ENCODE results near the gene MED31. TPM values are rescaled to one million over a fixed set of nuclear protein-coding genes. Genes with fewer than 3 reads are reported as not detected.

MED31 gene
- total and polyA plus RNA-seq, 10 donors = 6.0 to 28.9 (median 16.8) TPM

DNA sequence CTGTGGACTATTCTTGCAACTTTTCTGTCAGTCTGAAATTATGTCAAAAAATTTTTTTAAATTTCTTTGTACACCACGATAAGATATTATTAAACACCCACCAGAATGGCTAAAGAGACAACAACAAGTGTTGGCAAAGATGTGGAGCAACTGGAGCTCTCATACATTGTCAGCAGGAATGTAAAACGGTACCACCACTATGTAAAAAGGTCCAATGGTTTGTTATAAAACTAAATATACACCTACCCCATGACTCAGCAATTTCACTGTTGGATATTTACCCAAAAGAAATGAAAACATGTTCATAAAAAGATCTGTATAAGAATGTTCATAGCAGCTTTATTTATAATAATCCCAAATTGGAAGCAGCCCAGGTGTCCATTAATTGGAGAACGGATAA lies 18.1 kb downstream of the MED31 start:
- no peak for DNase-seq
- Histone ChIP-seq H3K27ac (no peak overlapping the region), H3K27me3 (replicated peaks in 1 of 7) (no peaks in the 10 kb centered on the region), H3K4me3 (no peak overlapping the region), H3K9me3 (no peaks in the 10 kb centered on the region), H3K36me3 (peaks cover 0 to 69% (median 23%) of the 10 kb centered on the region in 6 donors), H3K4me1 (peaks cover 0 to 16% (median 3%) of the 10 kb centered on the region in 6 donors)
- intact Hi-C loops (cut with DNase I; ENCODE audit: low total_unique reads) = no loop called here
- 95 to 97% (median 96%) methylated on average over 3 of the region's 3 CpGs for WGBS, 5 donors
- TF ChIP-seq POLR2AphosphoS5 (IDR thresholded peaks at IDR 0.05) = no peak
- no peak for TF ChIP-seq POLR2A (IDR thresholded peaks at IDR 0.05)
- TF ChIP-seq, protein P1, sequence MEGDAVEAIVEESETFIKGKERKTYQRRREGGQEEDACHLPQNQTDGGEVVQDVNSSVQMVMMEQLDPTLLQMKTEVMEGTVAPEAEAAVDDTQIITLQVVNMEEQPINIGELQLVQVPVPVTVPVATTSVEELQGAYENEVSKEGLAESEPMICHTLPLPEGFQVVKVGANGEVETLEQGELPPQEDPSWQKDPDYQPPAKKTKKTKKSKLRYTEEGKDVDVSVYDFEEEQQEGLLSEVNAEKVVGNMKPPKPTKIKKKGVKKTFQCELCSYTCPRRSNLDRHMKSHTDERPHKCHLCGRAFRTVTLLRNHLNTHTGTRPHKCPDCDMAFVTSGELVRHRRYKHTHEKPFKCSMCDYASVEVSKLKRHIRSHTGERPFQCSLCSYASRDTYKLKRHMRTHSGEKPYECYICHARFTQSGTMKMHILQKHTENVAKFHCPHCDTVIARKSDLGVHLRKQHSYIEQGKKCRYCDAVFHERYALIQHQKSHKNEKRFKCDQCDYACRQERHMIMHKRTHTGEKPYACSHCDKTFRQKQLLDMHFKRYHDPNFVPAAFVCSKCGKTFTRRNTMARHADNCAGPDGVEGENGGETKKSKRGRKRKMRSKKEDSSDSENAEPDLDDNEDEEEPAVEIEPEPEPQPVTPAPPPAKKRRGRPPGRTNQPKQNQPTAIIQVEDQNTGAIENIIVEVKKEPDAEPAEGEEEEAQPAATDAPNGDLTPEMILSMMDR (IDR thresholded peaks at IDR 0.05 in 8 of 11, conservative IDR thresholded peaks at IDR 0.05 in 3 of 11) = no peak

DNA sequence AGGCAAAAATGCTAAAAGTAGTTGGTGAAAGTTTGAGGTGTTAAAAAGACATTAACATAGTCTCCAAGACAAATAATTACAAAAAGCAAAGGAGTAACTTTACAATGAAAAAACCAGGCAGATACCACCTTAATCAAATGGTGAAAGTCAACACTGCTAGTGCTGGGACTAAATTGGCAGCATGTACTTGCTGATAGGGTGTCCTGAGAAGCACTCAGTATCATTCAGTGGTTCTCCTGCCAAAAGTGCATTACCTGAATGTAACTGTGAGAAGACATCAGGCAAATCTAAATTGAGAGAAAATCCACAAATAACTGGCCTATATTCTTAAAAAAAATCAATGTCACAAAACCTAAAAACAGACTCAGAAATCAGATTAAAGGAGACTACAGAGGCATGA lies 18.9 kb downstream of the MED31 start:
- Histone ChIP-seq H3K4me3 (no peak overlapping the region), H3K27ac (no peak overlapping the region), H3K27me3 (replicated peaks in 1 of 7) (no peaks in the 10 kb centered on the region), H3K9me3 (no peaks in the 10 kb centered on the region), H3K4me1 (peaks cover 0 to 9% (median 0%) of the 10 kb centered on the region in 6 donors), H3K36me3 (peaks cover 0 to 76% (median 29%) of the 10 kb centered on the region in 6 donors)
- TF ChIP-seq, protein P1 (IDR thresholded peaks at IDR 0.05 in 8 of 11, conservative IDR thresholded peaks at IDR 0.05 in 3 of 11) = no peak
- TF ChIP-seq POLR2A (IDR thresholded peaks at IDR 0.05) = no peak
- no peak for TF ChIP-seq POLR2AphosphoS5 (IDR thresholded peaks at IDR 0.05)
- DNase-seq = no peak
- intact Hi-C loops (cut with DNase I; ENCODE audit: low total_unique reads) = no loop called here

DNA sequence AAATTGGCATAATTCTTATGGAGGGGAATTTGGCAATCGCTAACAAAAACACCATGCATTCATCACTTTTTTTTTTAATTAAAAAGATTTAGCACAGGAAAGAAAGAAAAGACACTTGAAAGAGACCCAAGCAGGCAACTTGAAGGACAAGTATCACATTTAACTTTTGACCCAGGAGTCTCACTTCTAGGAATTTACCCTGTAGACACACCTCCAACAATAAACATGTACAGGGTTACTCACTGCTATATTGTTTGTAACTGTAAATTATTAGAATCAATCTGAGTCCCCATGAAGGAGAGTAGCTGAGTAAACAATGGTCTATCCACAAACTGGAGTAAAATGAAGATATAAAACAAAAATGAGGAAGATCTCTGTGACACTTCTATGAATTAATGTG lies 21.0 kb downstream of the MED31 start:
- no peak overlapping the region for H3K27ac ChIP-seq
- no peaks in the 10 kb centered on the region for H3K27me3 ChIP-seq (replicated peaks in 1 of 7)
- TF ChIP-seq, protein P1 (IDR thresholded peaks at IDR 0.05 in 8 of 11, conservative IDR thresholded peaks at IDR 0.05 in 3 of 11) = no peak
- TF ChIP-seq POLR2AphosphoS5 (IDR thresholded peaks at IDR 0.05) = no peak
- no peak for TF ChIP-seq POLR2A (IDR thresholded peaks at IDR 0.05)
- no peak for DNase-seq
- no peak overlapping the region for H3K4me3 ChIP-seq
- no peaks in the 10 kb centered on the region for H3K9me3 ChIP-seq
- peaks cover 0 to 98% (median 40%) of the 10 kb centered on the region in 6 donors for H3K36me3 ChIP-seq
- H3K4me1 ChIP-seq = no peaks in the 10 kb centered on the region
- WGBS, 5 donors = 95 to 100% (median 97%) methylated on average over 1 of the region's 1 CpG
- intact Hi-C loops (cut with DNase I; ENCODE audit: low total_unique reads) = no loop called here

DNA sequence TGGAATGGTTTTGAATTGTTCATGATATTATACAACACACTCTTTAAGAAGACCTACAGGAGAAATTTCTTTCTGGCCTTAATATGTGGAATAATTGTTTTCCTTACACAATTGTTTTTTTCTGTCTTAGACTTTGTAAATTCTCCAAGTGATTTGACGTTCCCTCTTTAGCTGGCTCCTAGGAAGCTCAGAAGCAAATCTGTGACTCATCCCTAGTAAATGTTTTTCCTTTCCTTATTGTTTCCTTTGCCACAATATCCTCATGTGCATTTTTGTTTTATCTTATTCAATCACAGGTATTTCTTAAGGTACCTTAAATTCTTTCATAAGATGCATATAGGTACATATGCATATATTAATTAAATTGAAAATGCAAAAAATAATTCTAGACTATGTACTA lies 24.4 kb downstream of the MED31 start:
- H3K27me3 ChIP-seq (replicated peaks in 1 of 7) = no peaks in the 10 kb centered on the region
- H3K36me3 ChIP-seq = peaks cover 0 to 100% (median 33%) of the 10 kb centered on the region in 6 donors
- H3K4me1 ChIP-seq = no peaks in the 10 kb centered on the region
- WGBS, 5 donors = 76 to 96% (median 90%) methylated on average over 1 of the region's 1 CpG
- H3K9me3 ChIP-seq = no peaks in the 10 kb centered on the region
- no peak for DNase-seq
- no peak for TF ChIP-seq POLR2A (IDR thresholded peaks at IDR 0.05)
- no peak for TF ChIP-seq POLR2AphosphoS5 (IDR thresholded peaks at IDR 0.05)
- TF ChIP-seq, protein P1 (IDR thresholded peaks at IDR 0.05 in 8 of 11, conservative IDR thresholded peaks at IDR 0.05 in 3 of 11) = no peak
- intact Hi-C loops (cut with DNase I; ENCODE audit: low total_unique reads) = no loop called here
- no peak overlapping the region for H3K4me3 ChIP-seq
- no peak overlapping the region for H3K27ac ChIP-seq
